ENCODE data around the gene INKA2.

The INKA2 gene

GRCh38 chr1:111755331-111756123, 16.3 kb upstream of the INKA2 start, which contains the start of gene DDX20:
Gene DDX20 (plus strand): TSS chr1:111755901. CDS start chr1:111755925, 24 bp downstream.
- peaks cover 33% of the 10 kb centered on the region for H3K4me1 ChIP-seq (ENCODE audit: insufficient read depth, low read length, poor library complexity, severe bottlenecking)
- TF ChIP-seq EZH2phosphoT487 (IDR thresholded peaks at IDR 0.05; ENCODE audit: borderline replicate concordance), result no peak
- peak; percentile 93 for TF ChIP-seq CTCF (conservative IDR thresholded peaks at IDR 0.05; ENCODE audit: low read length)
- peak within 1 kb of the TSS; percentile 92 for H2AFZ ChIP-seq (ENCODE audit: low read length)
- no peaks in the 10 kb centered on the region for H3K9me3 ChIP-seq (ENCODE audit: insufficient read depth, low read depth, low read length)
- H3K36me3 ChIP-seq (ENCODE audit: insufficient read depth, low read length), result peaks cover 6% of the 10 kb centered on the region; the same call in 1 of the 2 replicates
- H3F3A ChIP-seq (ENCODE audit: low read depth), result no peaks in the 10 kb centered on the region
- H4K20me1 ChIP-seq (ENCODE audit: insufficient read depth, low read length, poor library complexity, severe bottlenecking), result peaks cover 25% of the 10 kb centered on the region
- peak within 1 kb of the TSS; percentile 95 for H3K4me3 ChIP-seq (ENCODE audit: low read length, poor library complexity, severe bottlenecking)
- peaks cover 56% of the 10 kb centered on the region for H3K79me2 ChIP-seq (ENCODE audit: insufficient read depth, low read length)
- no peaks in the 10 kb centered on the region for H3K9me2 ChIP-seq (replicated peaks; ENCODE audit: low read depth, low read length)
- no peaks in the 10 kb centered on the region for H3K27me3 ChIP-seq (ENCODE audit: insufficient read depth, low read length, poor library complexity, severe bottlenecking)
- H3K9ac ChIP-seq (ENCODE audit: low read depth, low read length, poor library complexity, severe bottlenecking), result peak within 1 kb of the TSS; percentile 97
- H3K4me2 ChIP-seq (ENCODE audit: low read depth, low read length, poor library complexity, severe bottlenecking), result peak within 1 kb of the TSS; percentile 74

GRCh38 chr1:111754984-111755330, 15.8 kb upstream of the INKA2 start:
- Histone ChIP-seq H3K9me3 (ENCODE audit: insufficient read depth, low read depth, low read length) (no peaks in the 10 kb centered on the region), H3K4me3 (ENCODE audit: low read length, poor library complexity, severe bottlenecking) (peak overlapping the region; percentile 95), H3K4me2 (ENCODE audit: low read depth, low read length, poor library complexity, severe bottlenecking) (peak overlapping the region; percentile 74), H2AFZ (ENCODE audit: low read length) (peak overlapping the region; percentile 92), H3K4me1 (ENCODE audit: insufficient read depth, low read length, poor library complexity, severe bottlenecking) (peaks cover 33% of the 10 kb centered on the region), H3K9ac (ENCODE audit: low read depth, low read length, poor library complexity, severe bottlenecking) (peak overlapping the region; percentile 97), H4K20me1 (ENCODE audit: insufficient read depth, low read length, poor library complexity, severe bottlenecking) (peaks cover 25% of the 10 kb centered on the region), H3K36me3 (ENCODE audit: insufficient read depth, low read length) (peaks cover under 1% of the 10 kb centered on the region; the same call in 1 of the 2 replicates), H3F3A (ENCODE audit: low read depth) (no peaks in the 10 kb centered on the region), H3K79me2 (ENCODE audit: insufficient read depth, low read length) (peaks cover 50% of the 10 kb centered on the region), H3K9me2 (replicated peaks; ENCODE audit: low read depth, low read length) (no peaks in the 10 kb centered on the region), H3K27me3 (ENCODE audit: insufficient read depth, low read length, poor library complexity, severe bottlenecking) (no peaks in the 10 kb centered on the region)
- TF ChIP-seq CTCF (conservative IDR thresholded peaks at IDR 0.05; ENCODE audit: low read length) (no peak), EZH2phosphoT487 (IDR thresholded peaks at IDR 0.05; ENCODE audit: borderline replicate concordance) (no peak)

- Histone ChIP-seq H3F3A (ENCODE audit: low read depth) (no peaks in the 10 kb centered on the region), H3K4me1 (ENCODE audit: insufficient read depth, low read length, poor library complexity, severe bottlenecking) (peaks cover 15% of the 10 kb centered on the region), H3K4me2 (ENCODE audit: low read depth, low read length, poor library complexity, severe bottlenecking) (no peak overlapping the region), H3K4me3 (ENCODE audit: low read length, poor library complexity, severe bottlenecking) (no peak overlapping the region), H3K9ac (ENCODE audit: low read depth, low read length, poor library complexity, severe bottlenecking) (no peak overlapping the region), H3K9me3 (ENCODE audit: insufficient read depth, low read depth, low read length) (no peaks in the 10 kb centered on the region), H3K27me3 (ENCODE audit: insufficient read depth, low read length, poor library complexity, severe bottlenecking) (no peaks in the 10 kb centered on the region), H4K20me1 (ENCODE audit: insufficient read depth, low read length, poor library complexity, severe bottlenecking) (peaks cover 13% of the 10 kb centered on the region), H3K9me2 (replicated peaks; ENCODE audit: low read depth, low read length) (no peaks in the 10 kb centered on the region), H2AFZ (ENCODE audit: low read length) (no peak overlapping the region), H3K79me2 (ENCODE audit: insufficient read depth, low read length) (peaks cover 23% of the 10 kb centered on the region), H3K36me3 (ENCODE audit: insufficient read depth, low read length) (no peaks in the 10 kb centered on the region)
- TF ChIP-seq EZH2phosphoT487 (IDR thresholded peaks at IDR 0.05; ENCODE audit: borderline replicate concordance) (no peak), CTCF (conservative IDR thresholded peaks at IDR 0.05; ENCODE audit: low read length) (no peak)
These were observed 12.8 kb upstream of the INKA2 start for GRCh38 chr1:111751906-111752575.

Measured in Loucy (cell line).